Right renal cortex interstitium (tissue), 3 donors: ENCODE results near the gene TENM4. TPM values are rescaled to one million over a fixed set of nuclear protein-coding genes. Genes with fewer than 3 reads are reported as not detected.
A peak's percentile ranks its signal among the peaks of the same experiment; 100 is the strongest.

Experiments used
- DNase-seq, 3 donors: peaks; one replicate each; pipeline ENCODE4 v3.0.0-alpha.2; 2013; ENCODE audit warnings: low read depth in 3 of 3, low spot score in 2 of 3
- polyA plus RNA-seq, 3 donors: library from polyadenylated mRNA; unstranded; fragments of 120-200 nt; gene quantifications; one replicate each; pipeline ENCODE4 v1.2.1, GENCODE V29; 2013; ENCODE audit not compliant: insufficient read length in 3 of 3

The TENM4 gene
- polyA plus RNA-seq, 3 donors, result 20.2 to 22.7 (median 21.1) TPM

DNA sequence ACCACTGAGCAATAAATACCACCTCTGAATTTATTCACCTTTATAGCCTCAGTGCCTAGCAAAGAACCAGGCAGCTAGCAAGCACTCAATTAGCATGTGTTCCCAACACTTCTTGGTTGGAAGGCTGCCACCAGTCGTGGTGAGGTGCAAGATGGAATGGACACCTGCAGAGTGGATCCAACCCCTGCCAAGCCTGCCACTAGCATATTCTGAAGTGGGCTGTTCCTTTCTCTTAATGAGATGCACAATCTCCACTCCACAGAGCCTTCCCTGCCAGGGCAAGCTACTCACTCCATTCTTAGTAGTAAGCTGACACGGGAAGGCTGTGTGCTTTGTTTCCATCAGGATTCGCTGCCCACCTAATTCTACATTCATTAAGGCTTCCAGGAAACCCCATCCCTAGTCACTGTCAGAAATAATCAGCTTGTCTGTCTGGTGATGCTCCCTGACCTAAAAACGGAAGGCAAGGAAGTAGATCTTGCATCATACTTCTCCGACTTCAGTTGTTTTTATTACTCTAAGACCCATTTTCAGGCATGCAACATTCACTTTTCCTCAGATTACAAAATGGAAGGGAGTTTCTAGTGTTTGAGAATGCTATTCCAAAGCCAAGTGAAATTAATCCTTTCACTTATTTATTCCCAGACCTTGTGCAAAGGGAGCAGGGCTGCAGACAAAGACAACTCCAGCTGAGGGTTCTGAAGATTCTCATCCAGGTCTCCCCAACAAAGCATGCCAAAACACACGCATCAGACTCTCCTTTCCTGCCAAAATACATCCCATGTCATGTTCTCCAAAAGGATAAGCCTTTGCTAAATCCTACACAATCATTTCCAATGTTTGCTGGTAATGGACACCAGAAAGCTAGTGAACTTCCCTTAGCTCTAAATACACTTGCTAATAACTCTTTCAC is 128.0 kb downstream of the TENM4 start:
- no peak for DNase-seq

DNA sequence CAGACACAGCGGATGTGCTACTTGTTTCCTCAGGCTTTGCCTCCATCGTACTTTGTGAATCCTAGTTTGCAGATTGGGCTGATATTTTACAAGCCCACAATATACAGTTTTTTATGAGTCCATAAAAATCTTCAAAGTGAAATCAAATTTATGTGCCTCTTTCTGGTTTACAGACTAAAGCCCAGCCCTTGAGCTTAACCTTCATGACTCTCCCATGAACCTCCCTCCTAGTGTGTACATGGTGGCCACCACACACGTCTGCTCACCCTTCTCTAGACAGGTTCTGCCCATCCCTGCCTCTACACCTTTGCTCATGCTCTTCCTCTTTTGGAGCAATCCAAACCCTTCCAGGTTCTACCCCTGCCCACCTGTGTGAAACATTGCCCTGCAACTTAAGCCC is 129.4 kb downstream of the TENM4 start:
- no peak for DNase-seq

DNA sequence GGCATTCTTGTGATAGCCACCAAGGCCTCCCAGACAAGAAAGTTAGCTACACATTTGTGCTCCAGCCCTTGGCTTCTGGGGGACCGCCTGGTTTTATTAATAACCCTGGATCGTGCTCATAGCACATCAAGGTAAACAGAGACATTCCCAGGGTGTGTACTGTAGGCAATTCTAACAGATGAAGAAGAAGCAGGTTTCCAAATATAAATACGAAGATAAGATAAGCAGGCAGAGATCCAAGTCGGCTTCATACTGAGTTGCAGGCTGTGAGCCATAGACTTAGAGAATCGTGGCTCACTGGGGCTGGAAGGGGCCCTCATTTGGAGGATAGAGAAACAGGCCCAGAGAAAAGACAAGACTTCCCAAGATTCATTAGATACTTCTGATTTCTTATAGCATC is 131.4 kb downstream of the TENM4 start:
- DNase-seq, result no peak

DNA sequence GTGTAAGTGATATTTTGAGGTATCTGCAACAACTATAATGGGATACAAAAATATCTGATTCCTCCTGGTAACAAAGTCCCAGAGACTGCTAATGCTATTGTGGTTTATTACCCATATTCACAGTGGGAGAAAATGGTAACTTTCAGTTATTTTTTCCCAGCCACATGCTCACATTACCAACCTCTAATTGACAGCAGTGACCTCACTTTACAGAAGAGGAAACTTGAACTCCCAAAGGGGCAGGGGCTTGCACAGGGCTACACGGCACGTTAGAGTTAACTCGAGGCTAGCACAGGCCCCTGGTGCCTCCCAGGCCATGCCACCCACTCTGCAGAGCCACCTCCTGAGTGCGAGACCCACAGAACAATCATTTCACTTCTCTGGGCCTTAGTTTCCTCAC is 132.4 kb downstream of the TENM4 start:
- no peak for DNase-seq

DNA sequence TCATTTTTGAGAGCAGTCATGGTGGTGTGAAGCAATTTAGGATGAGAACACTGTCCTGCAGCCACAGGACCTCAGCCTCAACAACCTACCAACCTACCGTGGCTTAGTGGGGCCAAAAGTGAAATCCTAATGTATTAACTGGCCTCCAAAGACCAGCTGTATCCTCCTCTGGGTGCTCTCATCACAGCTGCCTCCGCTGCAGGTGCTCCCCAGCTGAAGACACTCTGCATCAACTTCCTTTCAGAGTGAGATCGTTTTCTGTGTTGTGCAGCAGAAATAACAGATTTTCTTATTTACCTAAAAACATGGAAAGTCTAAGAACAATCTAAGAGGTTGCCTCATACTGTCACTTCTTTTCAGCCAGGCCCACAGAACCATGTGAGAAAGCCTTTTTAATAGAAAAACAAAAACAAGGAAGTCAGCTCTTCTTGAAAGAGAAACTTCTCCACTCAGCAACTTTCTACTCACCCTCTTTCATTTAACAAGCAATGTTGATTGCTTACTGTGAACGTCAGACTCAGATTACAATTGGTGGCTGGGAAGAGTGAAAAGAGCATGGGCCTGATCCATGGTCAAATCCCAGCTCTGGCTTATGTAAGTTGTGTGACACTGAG is 136.1 kb downstream of the TENM4 start:
- no peak for DNase-seq

DNA sequence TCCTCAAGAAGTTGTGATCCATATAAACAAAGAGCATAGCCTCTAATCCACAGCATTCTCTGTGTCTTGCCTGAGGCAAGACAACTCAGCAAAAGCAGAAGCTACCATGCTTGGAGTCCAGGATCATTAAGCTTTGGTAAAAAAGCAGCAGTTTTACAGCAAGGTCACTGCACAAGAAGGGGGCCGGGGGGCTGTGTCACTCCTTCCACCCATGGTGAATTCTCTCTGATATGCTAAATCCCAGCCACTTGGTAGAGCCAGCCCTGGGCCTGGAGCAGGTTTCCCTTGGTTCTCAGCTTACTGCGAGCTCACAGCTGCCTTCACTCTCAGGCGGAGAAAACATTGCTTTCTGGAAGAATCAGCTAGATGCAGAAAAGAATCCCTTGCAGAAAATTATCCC is 144.7 kb downstream of the TENM4 start:
- DNase-seq, result peak in 1 of 3 donors; percentile 57

DNA sequence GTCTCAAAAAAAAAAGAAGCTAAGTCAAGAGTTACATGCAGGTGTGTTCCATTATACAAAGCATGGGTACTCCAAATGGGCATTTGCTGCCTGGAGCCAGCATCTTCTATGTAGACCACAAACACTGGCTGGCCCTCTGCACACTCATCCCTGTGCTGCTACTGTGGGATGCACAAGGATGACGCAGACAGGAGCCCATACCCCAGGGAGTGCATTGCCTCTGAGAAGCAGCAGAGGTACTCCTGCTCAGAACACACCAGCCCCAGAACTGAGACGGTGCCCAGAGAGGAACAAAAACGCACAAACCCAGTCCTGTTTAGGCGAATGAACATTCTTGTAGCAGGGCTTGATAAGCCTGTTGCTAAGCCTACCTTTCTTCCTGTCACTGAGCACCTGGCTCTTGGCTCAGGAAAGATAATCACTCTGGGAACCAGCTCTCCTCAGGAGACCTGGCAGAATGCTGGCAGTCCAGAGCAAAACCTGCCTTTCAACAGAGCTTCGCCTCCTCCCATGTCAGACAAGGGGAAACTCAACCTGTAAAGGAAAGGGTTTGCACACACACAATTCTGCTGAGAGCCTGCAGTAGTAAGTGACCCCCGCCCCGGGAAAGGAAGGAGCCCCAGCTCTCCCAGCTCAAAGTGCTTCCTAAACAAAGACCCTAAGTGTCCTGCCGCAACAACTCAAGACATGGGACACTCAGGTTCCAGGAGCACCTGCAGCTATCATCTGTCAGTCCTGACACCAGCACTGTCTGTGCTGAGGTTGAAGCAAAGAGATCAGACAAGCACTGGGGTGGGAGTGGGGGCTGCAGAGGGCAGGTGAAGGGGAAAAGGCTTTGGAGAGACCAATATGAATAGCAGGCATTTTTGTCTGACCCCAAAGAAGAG is 145.7 kb downstream of the TENM4 start:
- peak in 1 of 3 donors; percentile 16 for DNase-seq

DNA sequence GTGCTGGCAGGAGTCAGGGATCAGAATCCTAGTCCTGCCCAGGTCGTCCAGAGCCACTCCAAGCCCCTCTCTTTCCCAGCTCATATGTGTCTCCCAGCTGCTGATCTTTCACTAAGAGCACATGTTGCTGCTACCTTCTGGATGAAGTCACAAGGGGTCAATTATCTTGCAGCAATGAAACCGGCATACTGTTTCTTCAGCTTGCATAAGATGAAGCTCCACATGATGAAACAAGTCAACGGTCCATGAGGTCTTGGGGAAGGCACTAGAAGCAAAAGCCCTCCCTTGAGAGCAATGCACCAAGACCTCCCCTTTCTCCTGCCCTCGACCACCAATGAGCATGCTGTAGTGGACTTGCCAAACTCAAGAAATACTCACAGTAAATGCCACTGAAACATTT is 148.9 kb downstream of the TENM4 start:
- DNase-seq, result no peak

DNA sequence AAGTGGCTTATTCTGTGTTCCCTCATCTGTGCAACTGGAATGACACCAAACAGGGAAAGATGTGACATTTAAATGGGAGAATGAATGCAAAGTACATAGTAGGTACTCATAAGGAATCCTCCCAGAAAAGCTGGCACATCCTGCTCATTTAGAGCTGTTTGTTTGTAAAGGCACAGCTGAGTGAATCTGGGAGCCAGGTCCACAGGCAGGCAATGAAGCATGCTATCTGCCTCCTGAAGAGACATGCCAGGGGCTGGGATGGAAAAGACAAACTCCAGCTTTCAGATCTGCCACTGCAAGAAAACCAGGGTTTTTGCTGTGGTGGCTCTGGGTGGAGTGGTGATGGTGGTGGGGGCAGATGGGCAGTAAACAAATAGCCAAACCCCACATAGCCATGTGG is 150.1 kb downstream of the TENM4 start:
- DNase-seq, result no peak

DNA sequence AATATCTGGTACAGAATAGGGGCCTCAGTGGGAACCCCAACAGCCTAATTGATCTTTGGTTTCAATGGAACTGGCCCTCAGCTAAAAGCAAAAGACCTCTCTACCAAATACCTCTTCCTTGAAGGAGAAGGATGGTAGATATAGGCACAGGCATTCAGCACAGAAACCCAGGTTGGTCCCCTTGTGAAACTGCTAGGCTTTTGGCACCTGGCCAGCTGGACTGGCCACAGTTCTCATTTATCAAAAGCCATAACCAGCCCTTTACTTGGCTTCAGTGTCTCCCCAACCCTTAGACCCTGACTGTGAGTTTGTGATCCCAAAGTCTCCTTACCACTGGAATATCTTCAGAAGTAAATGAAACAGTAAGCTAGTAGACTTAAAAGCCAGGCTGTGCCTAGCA is 152.9 kb downstream of the TENM4 start:
- DNase-seq, result no peak

DNA sequence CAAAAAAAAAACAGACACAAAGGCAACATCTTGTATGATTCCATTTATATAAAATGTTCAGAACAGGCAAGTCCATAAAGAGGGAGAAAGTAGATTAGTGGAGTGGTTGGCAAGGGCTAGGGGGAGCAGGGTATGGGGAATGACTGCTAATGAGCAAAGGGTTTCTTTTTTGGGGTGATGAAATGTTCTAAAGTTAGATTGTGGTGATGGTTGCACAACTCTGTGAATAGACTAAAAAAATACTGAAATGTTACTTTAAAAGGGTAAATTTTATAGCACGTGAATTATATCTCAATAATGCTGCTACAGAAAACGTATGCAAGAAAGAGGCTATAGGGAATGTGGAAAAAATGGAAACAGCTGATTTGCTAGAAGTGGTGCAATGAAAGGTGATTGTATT is 155.1 kb downstream of the TENM4 start:
- DNase-seq, result no peak

DNA sequence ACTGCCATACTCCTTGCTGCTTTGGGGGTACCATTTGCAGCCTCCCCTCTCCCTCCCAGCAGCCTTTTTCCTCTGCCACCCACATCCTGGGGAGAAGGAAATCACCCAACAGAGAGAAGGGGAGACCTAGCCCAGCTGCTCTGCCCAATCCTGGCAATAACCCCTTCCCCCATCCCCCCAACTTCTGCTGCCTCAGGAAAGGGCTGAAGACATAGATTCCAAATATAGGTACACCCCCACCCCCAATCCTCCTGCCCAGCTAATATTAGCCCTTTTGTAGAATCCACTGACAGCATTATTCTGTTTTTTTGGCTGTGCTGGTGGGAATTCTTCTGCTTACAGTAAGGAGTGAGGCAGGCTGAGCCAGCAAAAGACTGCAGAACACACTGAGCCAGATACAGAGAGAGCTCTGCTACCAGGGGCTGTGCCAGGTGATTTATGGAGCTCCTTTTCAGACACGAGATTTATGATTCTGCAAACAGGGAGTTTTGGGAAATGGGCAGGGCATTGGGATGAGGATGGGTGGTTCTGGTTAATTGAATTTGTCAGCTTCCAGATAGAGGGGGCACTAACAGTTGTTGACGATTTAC is 164.0 kb downstream of the TENM4 start:
- DNase-seq, result peak in 1 of 3 donors; percentile 30

DNA sequence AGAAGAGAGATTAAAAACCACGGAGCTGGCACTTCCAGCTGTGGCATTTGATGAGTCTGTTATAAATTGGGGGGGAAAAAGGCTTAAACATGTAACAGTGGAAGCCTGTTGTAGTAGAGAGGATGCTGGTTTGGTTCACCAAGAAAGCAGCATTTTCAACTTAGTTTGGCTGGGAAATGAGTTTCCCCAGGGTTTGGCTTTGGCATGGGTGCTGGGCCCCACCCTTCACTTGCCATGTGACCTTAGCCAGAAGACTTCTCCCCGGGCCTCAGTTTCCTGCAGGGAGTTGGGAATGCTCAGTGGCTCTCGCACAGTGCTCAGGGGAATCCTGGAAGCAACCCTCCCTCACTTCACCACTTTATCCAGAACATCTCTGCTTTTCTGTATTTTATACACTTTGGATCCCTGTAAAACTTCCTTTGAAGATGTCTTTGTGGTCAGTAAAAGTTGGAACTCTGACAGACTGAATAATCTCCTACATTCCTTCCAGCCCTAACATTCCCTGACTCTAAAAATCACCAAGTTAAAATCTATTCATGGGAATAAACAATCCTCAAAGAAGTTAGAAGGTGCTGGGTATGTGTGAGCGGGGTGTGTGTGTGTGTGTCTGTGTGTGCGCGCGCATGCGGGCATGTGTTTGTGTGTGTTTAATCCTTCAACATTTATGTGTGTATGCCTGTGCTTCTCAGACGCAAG is 166.0 kb downstream of the TENM4 start:
- DNase-seq, result no peak

DNA sequence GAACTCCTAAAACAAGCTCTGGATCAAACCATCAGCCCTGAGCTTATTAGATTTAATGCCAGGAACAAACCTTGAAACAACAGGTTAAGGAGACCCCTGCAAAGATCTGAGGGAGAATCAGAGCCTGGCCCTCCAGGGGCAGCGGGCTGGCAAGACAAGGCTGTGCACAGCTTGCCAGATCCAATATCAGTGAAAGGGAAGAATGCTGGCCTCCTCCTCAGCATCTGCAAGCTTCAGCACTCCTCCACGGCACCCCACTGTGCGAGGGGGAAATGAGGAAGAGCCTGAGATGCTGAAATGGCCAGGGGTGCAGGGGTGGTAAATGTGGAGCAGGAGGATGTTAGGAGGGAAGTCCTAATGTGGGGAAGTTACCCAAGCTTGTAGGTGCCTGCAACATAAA is 167.0 kb downstream of the TENM4 start:
- DNase-seq, result no peak

DNA sequence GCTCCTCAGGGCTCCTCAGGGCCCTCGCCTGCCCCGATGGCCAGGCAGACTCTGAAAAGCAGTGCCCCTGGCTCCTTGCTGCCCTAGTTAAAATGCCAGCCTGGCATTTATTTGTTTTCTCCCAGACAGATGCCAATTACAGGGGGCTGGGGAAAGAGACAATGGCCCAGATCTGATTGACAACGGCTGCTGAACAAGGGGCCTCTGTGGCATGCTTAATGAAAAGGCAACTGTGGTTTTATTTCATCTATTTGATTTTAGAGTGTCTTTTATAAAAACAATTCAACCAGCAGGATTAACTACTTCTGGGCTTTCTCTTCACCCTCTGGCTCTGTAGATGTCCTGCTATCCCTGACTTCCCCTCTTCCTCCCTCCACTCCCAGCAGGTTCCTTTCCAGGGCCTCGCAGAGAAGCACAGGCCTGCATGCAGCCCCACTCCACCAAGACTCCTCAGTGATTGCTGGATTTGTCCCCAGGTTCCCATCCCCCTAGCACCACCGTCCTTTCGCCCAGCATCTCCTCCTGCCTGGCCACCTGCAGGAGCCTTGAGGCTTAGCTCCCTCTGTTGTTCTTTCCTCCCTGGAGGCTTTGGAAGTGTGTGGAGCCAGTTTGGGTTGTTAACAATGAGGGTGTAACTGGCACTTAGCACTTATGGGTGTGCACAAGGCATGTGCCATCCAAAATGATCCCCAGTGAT is 171.1 kb downstream of the TENM4 start:
- no peak for DNase-seq

DNA sequence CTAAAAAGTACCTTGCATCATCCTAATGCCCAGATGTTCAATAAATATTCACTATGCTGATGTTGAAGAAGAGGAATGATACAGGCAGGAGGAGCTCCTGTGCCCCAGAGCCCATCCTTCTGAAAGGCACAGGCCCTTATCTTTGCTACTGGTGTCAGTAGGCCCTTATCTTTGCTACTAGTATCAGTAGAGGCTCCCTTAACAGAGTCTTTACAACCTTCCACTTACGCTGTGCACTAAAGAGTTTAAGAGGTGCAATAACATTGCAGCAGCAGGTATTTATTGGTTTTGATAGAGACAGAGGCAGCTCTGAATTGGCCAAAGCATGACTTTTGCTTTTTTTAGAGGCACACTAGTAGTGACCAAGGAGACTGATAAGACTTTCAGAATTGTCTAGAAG is 174.4 kb downstream of the TENM4 start:
- DNase-seq, result no peak

DNA sequence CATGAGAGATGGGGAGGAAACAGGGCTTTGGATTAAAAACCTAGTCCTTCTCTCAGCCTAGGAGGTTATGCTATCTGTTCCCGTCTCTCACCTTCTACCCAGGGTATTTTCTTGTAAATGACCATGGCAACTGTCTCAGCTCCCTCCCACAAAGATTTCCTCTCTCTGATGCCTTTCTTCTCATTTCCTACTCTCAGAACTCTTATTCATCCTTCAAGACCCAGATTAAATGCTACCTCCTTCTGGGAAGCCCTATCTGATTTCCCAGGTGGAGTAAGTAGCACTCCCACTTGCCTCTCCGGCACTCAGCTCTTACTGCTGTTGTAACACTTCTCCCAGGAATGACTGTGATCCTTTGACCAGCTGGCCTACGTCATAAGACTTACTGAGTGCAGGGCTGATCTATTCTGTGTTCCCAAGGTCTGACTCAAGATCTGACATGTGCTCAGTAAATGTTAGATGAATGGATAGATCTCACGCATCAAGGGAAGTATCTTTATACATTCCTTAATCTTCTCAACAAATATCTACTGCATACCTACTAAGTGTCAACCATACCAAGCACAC is 175.0 kb downstream of the TENM4 start:
- DNase-seq, result no peak

DNA sequence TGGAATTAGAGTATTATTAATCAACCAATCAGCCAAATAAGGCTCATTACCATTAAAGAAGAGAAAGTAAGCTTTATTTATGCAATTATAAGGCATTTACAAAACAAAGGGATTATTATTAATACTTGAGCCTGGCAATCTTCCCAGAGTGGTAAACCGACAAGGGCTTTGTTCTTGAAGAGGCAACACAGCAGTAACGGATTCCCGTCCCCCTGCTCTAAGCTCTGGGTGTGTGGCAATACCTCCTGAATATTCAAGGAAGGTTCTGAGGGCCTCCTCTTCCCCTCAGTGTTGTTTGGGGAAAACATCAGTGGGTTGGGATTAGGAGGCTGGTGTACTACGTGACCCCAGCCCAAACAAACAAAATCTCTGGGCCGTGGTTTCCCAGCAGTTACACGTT is 176.5 kb downstream of the TENM4 start:
- DNase-seq, result no peak

DNA sequence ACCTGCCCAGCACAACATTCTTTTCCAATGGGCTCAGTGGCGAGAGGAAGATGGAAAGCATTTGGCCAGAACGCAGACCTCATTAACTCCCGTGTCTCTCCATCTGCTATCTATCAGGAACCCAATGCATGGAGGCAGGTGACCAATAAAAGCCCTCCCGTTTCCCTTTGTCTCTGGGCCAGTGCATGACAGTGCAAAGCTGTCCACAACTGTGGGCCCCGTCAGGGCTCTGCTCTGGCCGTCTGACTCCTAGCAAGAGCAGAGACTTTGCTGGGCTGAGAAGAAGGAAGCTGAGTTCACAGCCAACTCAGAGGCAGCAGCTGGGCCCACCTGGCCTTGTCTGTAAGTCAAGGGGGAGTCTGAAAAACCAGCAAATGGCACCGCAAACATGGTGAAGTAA is 177.8 kb downstream of the TENM4 start:
- peak in 1 of 3 donors; percentile 56 for DNase-seq
